ENCODE results near the gene MAPK10. TPM values are rescaled to one million over a fixed set of nuclear protein-coding genes. Genes with fewer than 3 reads are reported as not detected.
A peak's percentile ranks its signal among the peaks of the same experiment; 100 is the strongest.

The MAPK10 gene
- total RNA-seq, 1 donor from 2014 or later: 25.2 TPM

- Mint-ChIP-seq H3K9me3 (no peaks in the 10 kb centered on the region), H3K36me3 (no peaks in the 10 kb centered on the region), H3K4me1 (peaks cover 26% of the 10 kb centered on the region), H3K27ac (peak overlapping the region; percentile 18), H3K27me3 (ENCODE audit: low read depth) (no peaks in the 10 kb centered on the region), H3K4me3 (peak overlapping the region; percentile 43)
- TF ChIP-seq CTCF (IDR thresholded peaks at IDR 0.05; ENCODE audit: unreplicated experiment): no peak
- no peak for DNase-seq (ENCODE audit: low spot score in 2 of 2, unreplicated experiment in 2 of 2)
These were observed 1.6 kb downstream of the MAPK10 start for GRCh38 chr4:86358257-86358656.

- no peak for DNase-seq (ENCODE audit: low spot score in 2 of 2, unreplicated experiment in 2 of 2)
- Mint-ChIP-seq H3K36me3 (peaks cover 2% of the 10 kb centered on the region), H3K9me3 (no peaks in the 10 kb centered on the region), H3K27ac (no peak overlapping the region), H3K4me1 (peaks cover 26% of the 10 kb centered on the region), H3K4me3 (no peak overlapping the region), H3K27me3 (ENCODE audit: low read depth) (no peaks in the 10 kb centered on the region)
- no peak for TF ChIP-seq CTCF (IDR thresholded peaks at IDR 0.05; ENCODE audit: unreplicated experiment)
These were observed 2.2 kb downstream of the MAPK10 start for GRCh38 chr4:86357608-86358007.

GRCh38 chr4:86356425-86357210 is 3.2 kb downstream of the MAPK10 start:
- H3K27me3 Mint-ChIP-seq (ENCODE audit: low read depth): no peaks in the 10 kb centered on the region
- peaks cover 26% of the 10 kb centered on the region for H3K4me1 Mint-ChIP-seq
- no peak overlapping the region for H3K27ac Mint-ChIP-seq
- no peak for TF ChIP-seq CTCF (IDR thresholded peaks at IDR 0.05; ENCODE audit: unreplicated experiment)
- H3K4me3 Mint-ChIP-seq: no peak overlapping the region
- DNase-seq (ENCODE audit: low spot score in 2 of 2, unreplicated experiment in 2 of 2): no peak
- H3K9me3 Mint-ChIP-seq: no peaks in the 10 kb centered on the region
- peaks cover 2% of the 10 kb centered on the region for H3K36me3 Mint-ChIP-seq

GRCh38 chr4:86354390-86354789 is 5.5 kb downstream of the MAPK10 start:
- no peak overlapping the region for H3K4me3 Mint-ChIP-seq
- no peak for DNase-seq (ENCODE audit: low spot score in 2 of 2, unreplicated experiment in 2 of 2)
- H3K4me1 Mint-ChIP-seq: peaks cover 14% of the 10 kb centered on the region
- H3K36me3 Mint-ChIP-seq: peaks cover 4% of the 10 kb centered on the region
- TF ChIP-seq CTCF (IDR thresholded peaks at IDR 0.05; ENCODE audit: unreplicated experiment): no peak
- no peaks in the 10 kb centered on the region for H3K27me3 Mint-ChIP-seq (ENCODE audit: low read depth)
- no peak overlapping the region for H3K27ac Mint-ChIP-seq
- no peaks in the 10 kb centered on the region for H3K9me3 Mint-ChIP-seq

- Mint-ChIP-seq H3K4me3 (no peak overlapping the region), H3K27me3 (ENCODE audit: low read depth) (no peaks in the 10 kb centered on the region), H3K36me3 (peaks cover 2% of the 10 kb centered on the region), H3K27ac (no peak overlapping the region), H3K4me1 (peaks cover 6% of the 10 kb centered on the region), H3K9me3 (peaks cover 6% of the 10 kb centered on the region)
- DNase-seq (ENCODE audit: low spot score in 2 of 2, unreplicated experiment in 2 of 2): no peak
- no peak for TF ChIP-seq CTCF (IDR thresholded peaks at IDR 0.05; ENCODE audit: unreplicated experiment)
These were observed 13.5 kb downstream of the MAPK10 start for GRCh38 chr4:86346320-86346719.
